ENCODE results near the gene GRPEL1.

GRCh38 chr4:7087036-7087435, 19.2 kb upstream of the GRPEL1 start:
- TF ChIP-seq CTCF (IDR thresholded peaks at IDR 0.05) (no peak), FOXM1 (IDR thresholded peaks at IDR 0.05; ENCODE audit: low read depth) (no peak), RAD21 (IDR thresholded peaks at IDR 0.05; ENCODE audit: low read length) (no peak)

Data from SK-N-SH (cell line).